H9 (cell line): ENCODE results near the gene JCHAIN. TPM values are rescaled to one million over a fixed set of nuclear protein-coding genes. Genes with fewer than 3 reads are reported as not detected.
"Not testable (repeated sequence)": the region's sequence is repeated elsewhere in the genome, so short reads cannot be mapped to it uniquely, and the experiment has no call there.

Source experiments
- DNase-seq: peaks from one replicate; pipeline ENCODE4 v3.0.0-alpha.2; 2017
- H2AFZ ChIP-seq: one replicate; pipeline ENCODE4 v1.6.1; 2013; ENCODE audit warnings: mild to moderate bottlenecking, low read length, control low read depth, moderate library complexity
- H2AK5ac ChIP-seq: 2 replicates; pipeline ENCODE4 v1.6.1; 2013; ENCODE audit warnings: low read length, control low read depth, mixed read lengths; ENCODE audit not compliant: insufficient read length
- H2BK120ac ChIP-seq: one replicate; pipeline ENCODE4 v1.6.1; 2013; ENCODE audit warnings: low read depth, mild to moderate bottlenecking, low read length, control low read depth, inconsistent platforms; ENCODE audit not compliant: poor library complexity, severe bottlenecking
- H2BK12ac ChIP-seq: 2 replicates; pipeline ENCODE4 v1.6.1; 2013; ENCODE audit warnings: low read length, control low read depth, mixed read lengths, low read depth; ENCODE audit not compliant: insufficient read length
- H2BK15ac ChIP-seq: 2 replicates; pipeline ENCODE4 v1.6.1; 2013; ENCODE audit warnings: low read depth, low read length, control low read depth
- H2BK20ac ChIP-seq: one replicate; pipeline ENCODE4 v1.6.1; 2013; ENCODE audit warnings: low read depth, mild to moderate bottlenecking, low read length, control low read depth, inconsistent platforms; ENCODE audit not compliant: poor library complexity, severe bottlenecking
- H2BK5ac ChIP-seq: 2 replicates; pipeline ENCODE4 v1.6.1; 2013; ENCODE audit warnings: low read length, control low read depth, mixed read lengths; ENCODE audit not compliant: insufficient read length
- H3K14ac ChIP-seq: 2 replicates; pipeline ENCODE4 v1.6.1; 2013; ENCODE audit warnings: low read length, control low read depth; ENCODE audit not compliant: insufficient read depth
- H3K18ac ChIP-seq: 2 replicates; pipeline ENCODE4 v1.6.1; 2013; ENCODE audit warnings: low read depth, mild to moderate bottlenecking, mixed read lengths, low read length, control low read depth; ENCODE audit not compliant: insufficient read length
- H3K23ac ChIP-seq: 2 replicates; pipeline ENCODE4 v1.6.1; 2013; ENCODE audit warnings: low read length, control low read depth, mixed read lengths, low read depth; ENCODE audit not compliant: insufficient read length
- H3K23me2 ChIP-seq: 2 replicates; pipeline ENCODE4 v1.6.1; 2013; ENCODE audit warnings: low read depth, mild to moderate bottlenecking, mixed read lengths, low read length, control low read depth; ENCODE audit not compliant: insufficient read length, poor library complexity, severe bottlenecking
- H3K27ac ChIP-seq: 2 replicates; pipeline ENCODE4 v1.5.1; 2013; ENCODE audit warnings: low read length, control low read depth, mixed read lengths, low read depth; ENCODE audit not compliant: insufficient read length
- H3K27me3 ChIP-seq: 2 replicates; pipeline ENCODE4 v1.6.1; 2013; ENCODE audit warnings: low read length, control low read depth, inconsistent platforms; ENCODE audit not compliant: insufficient read depth
- H3K4ac ChIP-seq: 2 replicates; pipeline ENCODE4 v1.6.1; 2013; ENCODE audit warnings: low read depth, mild to moderate bottlenecking, control low read depth, inconsistent platforms, low read length, moderate library complexity
- H3K4me1 ChIP-seq: 2 replicates; pipeline ENCODE4 v1.6.1; 2013; ENCODE audit warnings: low read length, control low read depth, inconsistent platforms; ENCODE audit not compliant: insufficient read depth
- H3K4me2 ChIP-seq: 2 replicates; pipeline ENCODE4 v1.6.1; 2013; ENCODE audit warnings: low read length, control low read depth, mixed read lengths; ENCODE audit not compliant: insufficient read length, insufficient read depth
- H3K56ac ChIP-seq: 2 replicates; pipeline ENCODE4 v1.6.1; 2013; ENCODE audit warnings: low read depth, mild to moderate bottlenecking, mixed read lengths, low read length, control low read depth; ENCODE audit not compliant: insufficient read length
- H3K79me1 ChIP-seq: 2 replicates; pipeline ENCODE4 v1.6.1; 2013; ENCODE audit warnings: low read depth, mild to moderate bottlenecking, moderate library complexity, low read length, control low read depth, inconsistent platforms; ENCODE audit not compliant: insufficient read depth, poor library complexity, severe bottlenecking
- H3K79me2 ChIP-seq: 2 replicates; pipeline ENCODE4 v1.6.1; 2013; ENCODE audit warnings: low read length, control low read depth, inconsistent platforms; ENCODE audit not compliant: insufficient read depth
- H3K9ac ChIP-seq: 2 replicates; pipeline ENCODE4 v1.6.1; 2013; ENCODE audit warnings: low read length, control low read depth, mixed read lengths; ENCODE audit not compliant: insufficient read length; ENCODE audit errors: extremely low read depth
- H3K9me3 ChIP-seq: one replicate; pipeline ENCODE4 v1.6.1; 2013; ENCODE audit warnings: low read depth, low read length, inconsistent platforms; ENCODE audit not compliant: control insufficient read depth
- H3T11ph ChIP-seq: one replicate; pipeline ENCODE4 v1.6.1; 2013; ENCODE audit warnings: mild to moderate bottlenecking, low read length, control low read depth, inconsistent platforms
- H4K20me1 ChIP-seq: one replicate; pipeline ENCODE4 v1.6.1; 2013; ENCODE audit not compliant: control insufficient read depth, insufficient read length, insufficient read depth
- H4K5ac ChIP-seq: 2 replicates; pipeline ENCODE4 v1.6.1; 2013; ENCODE audit warnings: low read depth, mild to moderate bottlenecking, mixed read lengths, low read length, control low read depth; ENCODE audit not compliant: insufficient read length
- H4K8ac ChIP-seq: replicated peaks from 2 replicates; pipeline ENCODE4 v1.6.1; 2013; ENCODE audit warnings: low read length, control low read depth, mixed read lengths, low read depth; ENCODE audit not compliant: insufficient read length
- H4K91ac ChIP-seq: 2 replicates; pipeline ENCODE4 v1.6.1; 2013; ENCODE audit warnings: low read depth, mild to moderate bottlenecking, moderate library complexity, mixed read lengths, low read length, control low read depth; ENCODE audit not compliant: insufficient read length
- H3K27ac Mint-ChIP-seq, 3 experiments: 2 replicates in 2 of 3; 3 replicates in 1 of 3; pipeline ENCODE4 v1.8.0; 2020 to 2021; ENCODE audit warnings: mixed read lengths in 3 of 3, mild to moderate bottlenecking in 1 of 3, moderate library complexity in 1 of 3
- H3K27me3 Mint-ChIP-seq: 2 replicates; pipeline ENCODE4 v1.8.0; 2021; ENCODE audit warnings: low read depth, mild to moderate bottlenecking, moderate library complexity, mixed read lengths
- H3K36me3 Mint-ChIP-seq, 3 experiments: 2 replicates in 2 of 3; 3 replicates in 1 of 3; pipeline ENCODE4 v1.8.0; 2020 to 2021; ENCODE audit warnings: low read depth in 3 of 3, mixed read lengths in 3 of 3; ENCODE audit not compliant: insufficient read depth in 1 of 3
- H3K4me1 Mint-ChIP-seq, 2 experiments: 2 replicates each; pipeline ENCODE4 v1.8.0; 2020; ENCODE audit warnings: mixed read lengths in 2 of 2
- H3K4me3 Mint-ChIP-seq, 2 experiments: 2 replicates in 1 of 2; 3 replicates in 1 of 2; pipeline ENCODE4 v1.8.0; 2020 to 2021; ENCODE audit warnings: mild to moderate bottlenecking in 2 of 2, mixed read lengths in 2 of 2, moderate library complexity in 1 of 2
- H3K9me3 Mint-ChIP-seq, 2 experiments: 2 replicates in 1 of 2; 3 replicates in 1 of 2; pipeline ENCODE4 v1.8.0; 2020; ENCODE audit warnings: mild to moderate bottlenecking in 2 of 2, mixed read lengths in 2 of 2, moderate library complexity in 1 of 2
- CTCF ChIP-seq: fragments of 200-600 bp; sonication (generic); conservative IDR thresholded peaks from 3 replicates; pipeline ENCODE4 v1.8.0; 2021; ENCODE audit warnings: antibody characterized with exemption, mild to moderate bottlenecking
- WGBS: extraction: QIAGEN DNeasy Blood & Tissue Kit; methylation state at CpG from one replicate; pipeline ENCODE4 v1.1.7; 2013; ENCODE audit warnings: missing lambda C conversion rate, low lambda C conversion rate, mixed read lengths; ENCODE audit not compliant: insufficient read length; ENCODE audit errors: extremely low coverage; 5-methylcytosine and 5-hydroxymethylcytosine counted together
- total RNA-seq: library from RNA; stranded (reverse); gene quantifications from 2 replicates; pipeline ENCODE4 v1.2.1, GENCODE V29; 2021

JCHAIN gene
- total RNA-seq, 1 experiment from 2014 or later: not detected

GRCh38 chr4:70651864-70652506 lies 14.3 kb downstream of the JCHAIN start:
- DNase-seq: peak; percentile 30
- Histone ChIP-seq H3K79me2 (no peaks in the 10 kb centered on the region), H3K23me2 (no peaks in the 10 kb centered on the region), H2BK15ac (no peak overlapping the region), H2BK120ac (no peak overlapping the region), H3K14ac (no peak overlapping the region), H3K4ac (no peak overlapping the region), H2BK5ac (no peak overlapping the region), H4K5ac (no peak overlapping the region), H3K4me2 (no peak overlapping the region), H3K56ac (no peak overlapping the region), H4K8ac (no peak overlapping the region), H3K23ac (no peak overlapping the region), H2AK5ac (no peak overlapping the region), H4K91ac (no peak overlapping the region), H3K27me3 (no peaks in the 10 kb centered on the region), H2AFZ (peak overlapping the region; percentile 95), H3T11ph (no peak overlapping the region), H3K18ac (no peak overlapping the region), H2BK20ac (no peak overlapping the region), H3K4me1 (no peaks in the 10 kb centered on the region; the same call in 1 of the 2 replicates), H3K79me1 (no peaks in the 10 kb centered on the region), H3K27ac (no peak overlapping the region), H4K20me1 (no peaks in the 10 kb centered on the region), H2BK12ac (no peak overlapping the region), H3K9me3 (no peaks in the 10 kb centered on the region), H3K9ac (no peak overlapping the region)
- Mint-ChIP-seq H3K4me3 (no peak overlapping the region), H3K4me1 (no peaks in the 10 kb centered on the region), H3K27ac (no peak overlapping the region), H3K36me3 (no peaks in the 10 kb centered on the region), H3K27me3 (no peaks in the 10 kb centered on the region; the same call in 1 of the 2 replicates), H3K9me3 (no peaks in the 10 kb centered on the region)
- no CpG with 5 or more reads among the region's 4 CpGs for WGBS
- peak; percentile 69 for TF ChIP-seq CTCF

GRCh38 chr4:70650741-70651140 lies 15.6 kb downstream of the JCHAIN start:
- H2AFZ ChIP-seq, H3K4me1 Mint-ChIP-seq, H2BK20ac ChIP-seq, DNase-seq, H3K23ac ChIP-seq, H3K9me3 ChIP-seq, H3K56ac ChIP-seq, H2BK15ac ChIP-seq, H4K8ac ChIP-seq, H3K9ac ChIP-seq, H4K20me1 ChIP-seq, H4K5ac ChIP-seq, H3K14ac ChIP-seq, H2BK12ac ChIP-seq, H3K18ac ChIP-seq, H3K4me3 Mint-ChIP-seq, H3K27ac ChIP-seq, H3T11ph ChIP-seq, H3K27me3 Mint-ChIP-seq, H2AK5ac ChIP-seq, H4K91ac ChIP-seq, H2BK120ac ChIP-seq, H3K79me1 ChIP-seq, H3K4ac ChIP-seq, H2BK5ac ChIP-seq, H3K79me2 ChIP-seq, H3K9me3 Mint-ChIP-seq, H3K27ac Mint-ChIP-seq, H3K4me2 ChIP-seq, H3K4me1 ChIP-seq, H3K36me3 Mint-ChIP-seq, H3K27me3 ChIP-seq, H3K23me2 ChIP-seq: not testable (repeated sequence)
- WGBS: no CpG with 5 or more reads among the region's 4 CpGs
